DOHH2 (cell line): ENCODE data around the gene TRIM24.

Experiments used
- EZH2phosphoT487 ChIP-seq: fragments of 200-600 bp; sonication (generic); IDR thresholded peaks from 2 replicates; pipeline ENCODE4 v1.6.1; 2017; ENCODE audit warnings: borderline replicate concordance, mild to moderate bottlenecking, antibody characterized with exemption, low read length, moderate library complexity, mixed read lengths
- TF ChIP-seq, protein P1 (sequence below): fragments of 200-600 bp; sonication (generic); IDR thresholded peaks from one replicate; pipeline ENCODE4 v1.5.1; 2014; ENCODE audit warnings: antibody characterized with exemption, mild to moderate bottlenecking, low read depth, low read length; ENCODE audit not compliant: poor library complexity, severe bottlenecking

DNA sequence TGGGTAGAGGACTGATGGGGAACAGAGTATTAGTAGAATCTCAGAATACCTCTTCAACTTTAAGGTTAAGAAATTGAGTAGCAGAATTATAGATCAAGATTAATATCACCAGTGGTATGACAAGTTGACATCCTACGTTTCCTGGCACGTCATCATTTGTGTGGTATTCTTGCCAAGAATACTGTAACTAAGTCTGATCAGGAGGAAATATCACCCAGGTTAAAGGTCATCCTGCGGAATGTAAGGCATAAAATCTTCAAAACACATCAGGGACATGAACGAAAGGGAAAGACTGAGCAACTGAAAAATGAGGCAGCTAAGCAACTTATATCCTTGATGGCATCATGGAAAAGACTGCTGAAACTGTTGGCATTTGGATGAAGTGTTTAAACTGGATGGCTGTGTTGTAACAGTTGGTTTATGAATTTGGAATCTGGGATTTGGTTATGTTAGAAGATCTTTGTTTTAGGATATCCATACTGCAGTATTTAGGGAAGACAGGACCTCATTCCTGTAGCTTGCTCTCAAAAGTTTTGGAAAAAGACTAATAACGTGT lies 86.1 kb downstream of the TRIM24 start:
- TF ChIP-seq, protein P1, sequence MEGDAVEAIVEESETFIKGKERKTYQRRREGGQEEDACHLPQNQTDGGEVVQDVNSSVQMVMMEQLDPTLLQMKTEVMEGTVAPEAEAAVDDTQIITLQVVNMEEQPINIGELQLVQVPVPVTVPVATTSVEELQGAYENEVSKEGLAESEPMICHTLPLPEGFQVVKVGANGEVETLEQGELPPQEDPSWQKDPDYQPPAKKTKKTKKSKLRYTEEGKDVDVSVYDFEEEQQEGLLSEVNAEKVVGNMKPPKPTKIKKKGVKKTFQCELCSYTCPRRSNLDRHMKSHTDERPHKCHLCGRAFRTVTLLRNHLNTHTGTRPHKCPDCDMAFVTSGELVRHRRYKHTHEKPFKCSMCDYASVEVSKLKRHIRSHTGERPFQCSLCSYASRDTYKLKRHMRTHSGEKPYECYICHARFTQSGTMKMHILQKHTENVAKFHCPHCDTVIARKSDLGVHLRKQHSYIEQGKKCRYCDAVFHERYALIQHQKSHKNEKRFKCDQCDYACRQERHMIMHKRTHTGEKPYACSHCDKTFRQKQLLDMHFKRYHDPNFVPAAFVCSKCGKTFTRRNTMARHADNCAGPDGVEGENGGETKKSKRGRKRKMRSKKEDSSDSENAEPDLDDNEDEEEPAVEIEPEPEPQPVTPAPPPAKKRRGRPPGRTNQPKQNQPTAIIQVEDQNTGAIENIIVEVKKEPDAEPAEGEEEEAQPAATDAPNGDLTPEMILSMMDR: no peak
- no peak for TF ChIP-seq EZH2phosphoT487
